ENCODE data around the gene ANXA11. TPM values are rescaled to one million over a fixed set of nuclear protein-coding genes. Genes with fewer than 3 reads are reported as not detected.

ANXA11 gene
- total RNA-seq, 1 donor from 2014 or later: 2.3 TPM

GRCh38 chr10:80165173-80165572 is 40.2 kb downstream of the ANXA11 start:
- DNase-seq: no peak

- DNase-seq: no peak
Observed at GRCh38 chr10:80164596-80164995, 40.7 kb downstream of the ANXA11 start.

- no peak for DNase-seq
Observed at GRCh38 chr10:80163741-80164341, 41.5 kb downstream of the ANXA11 start.

GRCh38 chr10:80161321-80162083 is 43.8 kb downstream of the ANXA11 start:
- no peak for DNase-seq

GRCh38 chr10:80160361-80161320 is 44.7 kb downstream of the ANXA11 start:
- DNase-seq: no peak

- no peak for DNase-seq
Observed at GRCh38 chr10:80159166-80159873, 46.0 kb downstream of the ANXA11 start.

- peak; percentile 75 for DNase-seq
Observed at GRCh38 chr10:80158598-80159127, 46.7 kb downstream of the ANXA11 start.

GRCh38 chr10:80158126-80158525 is 47.2 kb downstream of the ANXA11 start:
- no peak for DNase-seq

GRCh38 chr10:80157561-80157960 is 47.8 kb downstream of the ANXA11 start:
- no peak for DNase-seq

- DNase-seq: no peak
Observed at GRCh38 chr10:80156216-80156615, 49.1 kb downstream of the ANXA11 start.

GRCh38 chr10:80155696-80156215 is 49.6 kb downstream of the ANXA11 start:
- no peak for DNase-seq

GRCh38 chr10:80154978-80155695 is 50.2 kb downstream of the ANXA11 start:
- peak; percentile 36 for DNase-seq

- DNase-seq: no peak
Observed at GRCh38 chr10:80154626-80154977, 50.7 kb downstream of the ANXA11 start.

- no peak for DNase-seq
Observed at GRCh38 chr10:80153460-80153859, 51.9 kb downstream of the ANXA11 start.

- DNase-seq: no peak
Observed at GRCh38 chr10:80152820-80153219, 52.5 kb downstream of the ANXA11 start.

GRCh38 chr10:80150172-80150571 is 55.2 kb downstream of the ANXA11 start:
- DNase-seq: no peak

- no peak for DNase-seq
Observed at GRCh38 chr10:80149123-80149522, 56.2 kb downstream of the ANXA11 start.

- DNase-seq: no peak
Observed at GRCh38 chr10:80148166-80148805, 57.1 kb downstream of the ANXA11 start.

- DNase-seq: no peak
Observed at GRCh38 chr10:80146918-80147317, 58.4 kb downstream of the ANXA11 start.
